ENCODE data around the gene CTPS2. TPM values are rescaled to one million over a fixed set of nuclear protein-coding genes. Genes with fewer than 3 reads are reported as not detected.

CTPS2 gene
- total RNA-seq, 1 experiment from 2014 or later = 20.7 TPM

DNA sequence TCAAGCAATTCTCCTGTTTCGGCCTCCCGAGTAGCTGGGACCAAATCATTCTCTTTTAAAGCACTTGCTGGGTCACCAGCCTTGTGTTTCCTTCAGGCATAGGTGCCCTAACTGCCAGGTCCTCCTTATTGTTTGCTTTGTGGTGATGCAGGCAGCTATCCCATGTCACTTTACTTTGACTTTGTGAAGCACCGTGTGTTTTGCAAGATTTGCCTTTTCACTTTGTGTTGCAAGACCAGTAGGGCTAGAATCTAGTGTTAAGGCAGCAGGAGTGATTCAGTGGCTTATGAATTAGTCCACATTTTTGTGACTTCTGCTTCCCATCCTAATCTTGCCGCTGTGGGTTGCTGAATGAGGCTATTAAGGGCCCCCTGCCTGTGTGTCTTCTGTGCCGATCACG lies 27.1 kb upstream of the CTPS2 start:
- Mint-ChIP-seq H3K36me3 (ENCODE audit: insufficient read depth, unreplicated experiment) (peaks cover 48% of the 10 kb centered on the region), H3K9me3 (ENCODE audit: unreplicated experiment) (no peaks in the 10 kb centered on the region), H3K27me3 (ENCODE audit: insufficient read depth, unreplicated experiment) (no peaks in the 10 kb centered on the region), H3K4me3 (ENCODE audit: unreplicated experiment) (no peak overlapping the region), H3K4me1 (ENCODE audit: low read depth, unreplicated experiment) (no peaks in the 10 kb centered on the region), H3K27ac (ENCODE audit: unreplicated experiment) (no peak overlapping the region)
- ChIA-PET POLR2A (interaction anchor here (1.0 kb wide), 1 partner anchor 20 kb away, joined by 3 read pairs; the partner anchor contains the start of gene SYAP1), CTCF (no interaction called here)
- no peaks in the 10 kb centered on the region for H3K27me3 ChIP-seq (replicated peaks; ENCODE audit: control insufficient read depth, insufficient read depth, low read length)
- no peak overlapping the region for H3K4me3 ChIP-seq (ENCODE audit: low read depth, low read length)
- DNase-seq = peak in 1 of 2 experiments; percentile 21
- no peaks in the 10 kb centered on the region for H3K4me1 ChIP-seq
- no TSS peak for BruUV-seq (replicated peaks)
- no peaks in the 10 kb centered on the region for H3K9me3 ChIP-seq
- H3K36me3 ChIP-seq (ENCODE audit: control insufficient read depth, insufficient read depth, low read length) = no peaks in the 10 kb centered on the region
- TF ChIP-seq, protein P1, sequence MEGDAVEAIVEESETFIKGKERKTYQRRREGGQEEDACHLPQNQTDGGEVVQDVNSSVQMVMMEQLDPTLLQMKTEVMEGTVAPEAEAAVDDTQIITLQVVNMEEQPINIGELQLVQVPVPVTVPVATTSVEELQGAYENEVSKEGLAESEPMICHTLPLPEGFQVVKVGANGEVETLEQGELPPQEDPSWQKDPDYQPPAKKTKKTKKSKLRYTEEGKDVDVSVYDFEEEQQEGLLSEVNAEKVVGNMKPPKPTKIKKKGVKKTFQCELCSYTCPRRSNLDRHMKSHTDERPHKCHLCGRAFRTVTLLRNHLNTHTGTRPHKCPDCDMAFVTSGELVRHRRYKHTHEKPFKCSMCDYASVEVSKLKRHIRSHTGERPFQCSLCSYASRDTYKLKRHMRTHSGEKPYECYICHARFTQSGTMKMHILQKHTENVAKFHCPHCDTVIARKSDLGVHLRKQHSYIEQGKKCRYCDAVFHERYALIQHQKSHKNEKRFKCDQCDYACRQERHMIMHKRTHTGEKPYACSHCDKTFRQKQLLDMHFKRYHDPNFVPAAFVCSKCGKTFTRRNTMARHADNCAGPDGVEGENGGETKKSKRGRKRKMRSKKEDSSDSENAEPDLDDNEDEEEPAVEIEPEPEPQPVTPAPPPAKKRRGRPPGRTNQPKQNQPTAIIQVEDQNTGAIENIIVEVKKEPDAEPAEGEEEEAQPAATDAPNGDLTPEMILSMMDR (IDR thresholded peaks at IDR 0.05; ENCODE audit: insufficient read depth in 1 of 2, low read depth in 1 of 2, low read length in 1 of 2, severe bottlenecking in 1 of 2, unreplicated experiment in 1 of 2) = no peak
- intact Hi-C loops (cut with micrococcal nuclease; ENCODE audit: unreplicated experiment) = no loop called here

DNA sequence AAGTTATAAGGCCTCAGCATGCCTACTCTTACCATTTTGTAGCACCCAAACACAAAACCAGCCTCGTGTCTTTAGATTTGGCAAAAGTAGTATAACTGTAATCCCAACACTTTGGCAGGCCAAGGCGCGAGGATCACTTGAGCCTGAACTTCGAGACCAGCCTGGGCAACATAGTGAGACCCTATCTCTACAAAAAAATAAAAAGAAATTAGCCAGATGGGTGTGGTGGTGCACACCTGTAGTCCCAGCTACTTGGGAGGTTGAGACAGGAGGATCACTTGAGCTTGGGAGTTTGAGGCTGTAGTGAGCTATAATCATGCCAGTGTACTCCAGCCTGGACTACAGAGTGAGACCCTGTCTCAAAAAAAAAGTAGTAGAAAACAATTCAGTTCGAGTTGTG lies 24.6 kb upstream of the CTPS2 start:
- H3K4me1 Mint-ChIP-seq (ENCODE audit: low read depth, unreplicated experiment) = no peaks in the 10 kb centered on the region
- Histone ChIP-seq H3K9me3 (no peaks in the 10 kb centered on the region), H3K4me3 (ENCODE audit: low read depth, low read length) (no peak overlapping the region), H3K27me3 (replicated peaks; ENCODE audit: control insufficient read depth, insufficient read depth, low read length) (no peaks in the 10 kb centered on the region), H3K36me3 (ENCODE audit: control insufficient read depth, insufficient read depth, low read length) (no peaks in the 10 kb centered on the region), H3K4me1 (no peaks in the 10 kb centered on the region)
- BruUV-seq (replicated peaks) = no TSS peak
- ChIA-PET CTCF (no interaction called here), POLR2A (no interaction called here)
- DNase-seq = no peak
- H3K9me3 Mint-ChIP-seq (ENCODE audit: unreplicated experiment) = no peaks in the 10 kb centered on the region
- TF ChIP-seq, protein P1 (IDR thresholded peaks at IDR 0.05; ENCODE audit: insufficient read depth in 1 of 2, low read depth in 1 of 2, low read length in 1 of 2, severe bottlenecking in 1 of 2, unreplicated experiment in 1 of 2) = no peak
- intact Hi-C loops (cut with micrococcal nuclease; ENCODE audit: unreplicated experiment) = no loop called here
- peaks cover 43% of the 10 kb centered on the region for H3K36me3 Mint-ChIP-seq (ENCODE audit: insufficient read depth, unreplicated experiment)
- H3K27me3 Mint-ChIP-seq (ENCODE audit: insufficient read depth, unreplicated experiment) = no peaks in the 10 kb centered on the region
- H3K4me3 Mint-ChIP-seq (ENCODE audit: unreplicated experiment) = no peak overlapping the region
- no peak overlapping the region for H3K27ac Mint-ChIP-seq (ENCODE audit: unreplicated experiment)

- Histone ChIP-seq H3K36me3 (ENCODE audit: control insufficient read depth, insufficient read depth, low read length) (no peaks in the 10 kb centered on the region), H3K27me3 (replicated peaks; ENCODE audit: control insufficient read depth, insufficient read depth, low read length) (no peaks in the 10 kb centered on the region), H3K4me3 (ENCODE audit: low read depth, low read length) (no peak overlapping the region), H3K4me1 (no peaks in the 10 kb centered on the region), H3K9me3 (no peaks in the 10 kb centered on the region)
- no TSS peak for BruUV-seq (replicated peaks)
- ChIA-PET CTCF (no interaction called here), POLR2A (interaction anchor here (1.2 kb wide), 1 partner anchor 14 kb away, joined by 3 read pairs; no protein-coding TSS in a partner anchor)
- intact Hi-C loops (cut with micrococcal nuclease; ENCODE audit: unreplicated experiment) = no loop called here
- peaks cover 33% of the 10 kb centered on the region for H3K36me3 Mint-ChIP-seq (ENCODE audit: insufficient read depth, unreplicated experiment)
- no peaks in the 10 kb centered on the region for H3K4me1 Mint-ChIP-seq (ENCODE audit: low read depth, unreplicated experiment)
- no peak for DNase-seq
- no peak overlapping the region for H3K4me3 Mint-ChIP-seq (ENCODE audit: unreplicated experiment)
- TF ChIP-seq, protein P1 (IDR thresholded peaks at IDR 0.05; ENCODE audit: insufficient read depth in 1 of 2, low read depth in 1 of 2, low read length in 1 of 2, severe bottlenecking in 1 of 2, unreplicated experiment in 1 of 2) = no peak
- no peaks in the 10 kb centered on the region for H3K27me3 Mint-ChIP-seq (ENCODE audit: insufficient read depth, unreplicated experiment)
- H3K27ac Mint-ChIP-seq (ENCODE audit: unreplicated experiment) = no peak overlapping the region
- H3K9me3 Mint-ChIP-seq (ENCODE audit: unreplicated experiment) = no peaks in the 10 kb centered on the region
These were observed 20.5 kb upstream of the CTPS2 start for GRCh38 chrX:16733013-16733412.
